Activated T-helper 1 cell treated with Interleukin-2 at 50 U/mL for 16 hours (primary cell): ENCODE results near the gene FAM167B.
"Not testable (repeated sequence)": the region's sequence is repeated elsewhere in the genome, so short reads cannot be mapped to it uniquely, and the experiment has no call there.

Source experiments
- DNase-seq: peaks from one replicate; pipeline ENCODE4 v3.0.0-alpha.2; 2020; ENCODE audit warnings: low read depth

The FAM167B gene

GRCh38 chr1:32263236-32263593 lies 16.2 kb downstream of the FAM167B start:
- not testable (repeated sequence) for DNase-seq

- DNase-seq = no peak
These were observed 16.7 kb downstream of the FAM167B start for GRCh38 chr1:32263744-32264143.

- no peak for DNase-seq
These were observed 18.8 kb downstream of the FAM167B start for GRCh38 chr1:32265846-32266245.

GRCh38 chr1:32266921-32267591 lies 20.0 kb downstream of the FAM167B start:
- DNase-seq = no peak

GRCh38 chr1:32269744-32270143 lies 22.7 kb downstream of the FAM167B start:
- DNase-seq = no peak

GRCh38 chr1:32272557-32273390 lies 25.8 kb downstream of the FAM167B start:
- no peak for DNase-seq

- peak; percentile 81 for DNase-seq
These were observed 26.6 kb downstream of the FAM167B start for GRCh38 chr1:32273391-32274208.

GRCh38 chr1:32274646-32275340 lies 27.8 kb downstream of the FAM167B start:
- DNase-seq = no peak

- no peak for DNase-seq
These were observed 28.4 kb downstream of the FAM167B start for GRCh38 chr1:32275424-32275823.

GRCh38 chr1:32276032-32276782 lies 29.2 kb downstream of the FAM167B start:
- DNase-seq = no peak

- not testable (repeated sequence) for DNase-seq
These were observed 37.8 kb downstream of the FAM167B start for GRCh38 chr1:32284777-32285176.

GRCh38 chr1:32285658-32286057 lies 38.6 kb downstream of the FAM167B start:
- DNase-seq = no peak

GRCh38 chr1:32286763-32287162 lies 39.7 kb downstream of the FAM167B start:
- DNase-seq = no peak

GRCh38 chr1:32289256-32289655 lies 42.2 kb downstream of the FAM167B start:
- DNase-seq = no peak

GRCh38 chr1:32291145-32291707 lies 44.2 kb downstream of the FAM167B start:
- DNase-seq = no peak

- DNase-seq = peak; percentile 97
These were observed 44.9 kb downstream of the FAM167B start, which contains the start of gene HDAC1 for GRCh38 chr1:32291708-32292538. Gene HDAC1 (plus strand): TSS chr1:32292083. CDS start chr1:32292170, 87 bp downstream.

GRCh38 chr1:32298211-32298610 lies 51.2 kb downstream of the FAM167B start:
- DNase-seq = not testable (repeated sequence)
